Epithelial cell of esophagus (primary cell): ENCODE results near the gene COL15A1.

Experiments
- DNase-seq: peaks from one replicate; pipeline ENCODE4 v3.0.0; 2010; ENCODE audit warnings: low read depth
- H3K4me3 ChIP-seq: 2 replicates; pipeline ENCODE4 v1.5.1; 2011; ENCODE audit warnings: mild to moderate bottlenecking, low read length, control low read depth
- TF ChIP-seq, protein P1 (sequence below): IDR thresholded peaks from 2 replicates; pipeline ENCODE4 v1.5.1; 2011; ENCODE audit warnings: low read depth, mild to moderate bottlenecking, low read length, control low read depth, inconsistent platforms; ENCODE audit not compliant: insufficient read depth; ENCODE audit errors: missing control alignments

COL15A1 gene

DNA sequence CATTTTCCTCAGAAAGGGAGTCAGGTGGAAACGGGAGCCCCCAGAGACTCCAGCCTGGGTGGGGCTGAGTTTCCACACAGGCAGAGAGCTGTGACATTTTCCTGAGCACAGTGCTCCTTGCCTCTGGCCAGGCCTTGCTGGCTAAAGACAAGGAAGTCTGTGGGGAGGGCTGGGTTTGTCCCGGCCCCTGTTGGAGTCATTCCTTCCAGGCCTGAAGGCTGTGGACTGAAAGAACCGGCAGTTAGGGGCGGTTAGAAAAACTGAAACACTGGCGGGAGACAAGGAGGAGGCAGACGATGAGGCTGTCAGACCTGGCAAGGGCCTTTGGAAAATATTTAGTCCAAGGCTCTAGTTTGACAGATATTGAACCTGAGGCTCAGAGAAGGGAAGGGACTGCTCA is 29.9 kb downstream of the COL15A1 start:
- DNase-seq: no peak
- H3K4me3 ChIP-seq: no peak overlapping the region
- TF ChIP-seq, protein P1, sequence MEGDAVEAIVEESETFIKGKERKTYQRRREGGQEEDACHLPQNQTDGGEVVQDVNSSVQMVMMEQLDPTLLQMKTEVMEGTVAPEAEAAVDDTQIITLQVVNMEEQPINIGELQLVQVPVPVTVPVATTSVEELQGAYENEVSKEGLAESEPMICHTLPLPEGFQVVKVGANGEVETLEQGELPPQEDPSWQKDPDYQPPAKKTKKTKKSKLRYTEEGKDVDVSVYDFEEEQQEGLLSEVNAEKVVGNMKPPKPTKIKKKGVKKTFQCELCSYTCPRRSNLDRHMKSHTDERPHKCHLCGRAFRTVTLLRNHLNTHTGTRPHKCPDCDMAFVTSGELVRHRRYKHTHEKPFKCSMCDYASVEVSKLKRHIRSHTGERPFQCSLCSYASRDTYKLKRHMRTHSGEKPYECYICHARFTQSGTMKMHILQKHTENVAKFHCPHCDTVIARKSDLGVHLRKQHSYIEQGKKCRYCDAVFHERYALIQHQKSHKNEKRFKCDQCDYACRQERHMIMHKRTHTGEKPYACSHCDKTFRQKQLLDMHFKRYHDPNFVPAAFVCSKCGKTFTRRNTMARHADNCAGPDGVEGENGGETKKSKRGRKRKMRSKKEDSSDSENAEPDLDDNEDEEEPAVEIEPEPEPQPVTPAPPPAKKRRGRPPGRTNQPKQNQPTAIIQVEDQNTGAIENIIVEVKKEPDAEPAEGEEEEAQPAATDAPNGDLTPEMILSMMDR: no peak

DNA sequence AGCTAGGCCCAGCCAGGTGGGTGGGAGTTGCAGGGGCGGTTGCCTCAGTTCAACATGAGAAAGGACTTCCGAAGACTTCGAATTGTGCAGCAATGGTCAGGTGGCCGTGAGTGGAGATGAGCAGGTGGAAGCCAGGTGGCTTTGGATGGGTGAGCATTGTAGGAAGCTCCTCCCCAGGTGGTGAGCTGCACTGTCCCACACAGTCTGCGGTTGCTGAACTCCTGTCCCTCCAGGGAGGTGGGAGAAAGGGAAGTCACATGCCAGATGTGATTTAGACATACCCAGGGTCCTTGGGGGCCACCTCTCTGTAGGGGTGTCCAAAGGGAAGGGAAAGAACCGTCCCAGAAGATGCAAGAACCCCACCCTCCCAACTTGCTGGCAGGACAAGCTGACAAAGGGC is 30.4 kb downstream of the COL15A1 start:
- DNase-seq: no peak
- TF ChIP-seq, protein P1: no peak

DNA sequence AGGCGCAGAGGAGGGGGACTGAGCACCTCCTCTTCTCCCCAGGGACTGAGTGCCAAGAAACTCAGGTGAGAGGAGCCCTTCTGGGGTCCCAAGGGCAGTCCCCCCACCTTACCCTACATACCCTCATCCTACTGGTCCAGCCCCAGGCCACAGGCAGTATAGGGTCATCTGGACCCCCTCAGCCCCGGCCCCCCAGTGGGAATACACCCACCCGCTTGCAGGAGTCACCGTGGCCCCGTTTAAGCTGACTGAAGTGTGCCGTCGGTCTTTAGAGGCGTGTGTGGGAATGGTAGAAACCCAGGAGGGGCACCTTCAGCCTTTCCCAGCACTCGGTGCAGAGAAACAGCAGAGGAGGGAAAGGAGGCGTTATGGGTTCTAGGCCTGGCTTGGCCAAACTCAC is 30.8 kb downstream of the COL15A1 start:
- TF ChIP-seq, protein P1: no peak
- DNase-seq: no peak
- no peak overlapping the region for H3K4me3 ChIP-seq

More for the DNA sequence above, 30.4 kb downstream of the COL15A1 start:
- no peak overlapping the region for H3K4me3 ChIP-seq

DNA sequence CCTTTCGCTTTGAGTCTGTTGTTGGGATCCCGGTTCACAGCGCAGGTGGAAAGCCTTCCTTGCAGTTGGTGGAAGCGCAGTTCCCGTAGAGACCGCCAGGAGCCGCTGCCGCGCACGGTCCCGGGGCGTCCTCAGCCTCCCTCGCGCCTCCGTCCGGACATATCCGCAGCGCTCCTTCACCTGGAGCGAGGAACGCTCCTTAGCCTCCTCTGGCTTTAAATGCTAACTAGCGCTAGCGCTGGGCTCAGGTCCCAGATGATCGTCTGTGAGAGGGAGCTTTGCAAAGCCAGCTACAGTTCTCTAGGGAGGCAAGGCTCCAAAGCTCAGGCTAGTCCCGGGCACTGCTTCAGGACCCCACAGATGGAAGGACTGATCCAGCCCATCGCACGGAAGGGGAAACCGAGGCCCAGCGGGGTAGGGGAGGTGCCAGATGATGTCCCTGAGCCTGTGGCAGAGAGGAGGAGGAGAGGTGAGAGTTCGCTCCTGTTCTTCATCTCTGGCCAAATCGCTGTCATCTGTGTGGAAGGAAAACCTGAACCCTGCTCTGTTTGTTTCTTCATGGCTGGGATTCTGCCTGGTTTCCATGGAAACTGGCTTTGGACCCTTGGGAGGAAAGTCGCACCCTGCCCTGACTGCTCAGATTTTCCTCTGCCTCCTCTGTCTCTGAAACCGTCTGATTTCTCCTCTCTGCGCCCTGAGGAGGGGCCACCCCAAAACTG is 31.4 kb downstream of the COL15A1 start:
- H3K4me3 ChIP-seq: no peak overlapping the region
- TF ChIP-seq, protein P1: peak; percentile 99
- peak; percentile 74 for DNase-seq

DNA sequence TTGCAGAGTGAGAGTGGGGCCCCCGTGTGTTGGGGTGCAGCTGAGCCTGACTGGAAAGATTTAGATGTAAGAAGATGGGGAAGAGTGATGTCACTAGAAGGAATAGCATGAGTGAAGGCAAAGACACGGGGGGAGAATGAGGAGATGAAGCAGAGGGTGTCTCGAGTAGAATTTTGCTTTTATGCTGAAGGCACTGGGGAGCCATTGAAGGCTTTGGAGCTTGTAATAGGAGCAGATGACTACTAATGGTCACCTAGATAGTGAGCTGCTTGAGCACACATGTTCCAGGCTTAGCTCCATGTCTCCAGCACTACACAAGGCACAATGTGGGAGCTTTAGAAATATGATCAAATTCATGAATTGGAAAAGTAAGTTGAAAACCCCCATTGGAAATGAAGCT is 32.1 kb downstream of the COL15A1 start:
- H3K4me3 ChIP-seq: no peak overlapping the region
- DNase-seq: no peak
- TF ChIP-seq, protein P1: no peak

DNA sequence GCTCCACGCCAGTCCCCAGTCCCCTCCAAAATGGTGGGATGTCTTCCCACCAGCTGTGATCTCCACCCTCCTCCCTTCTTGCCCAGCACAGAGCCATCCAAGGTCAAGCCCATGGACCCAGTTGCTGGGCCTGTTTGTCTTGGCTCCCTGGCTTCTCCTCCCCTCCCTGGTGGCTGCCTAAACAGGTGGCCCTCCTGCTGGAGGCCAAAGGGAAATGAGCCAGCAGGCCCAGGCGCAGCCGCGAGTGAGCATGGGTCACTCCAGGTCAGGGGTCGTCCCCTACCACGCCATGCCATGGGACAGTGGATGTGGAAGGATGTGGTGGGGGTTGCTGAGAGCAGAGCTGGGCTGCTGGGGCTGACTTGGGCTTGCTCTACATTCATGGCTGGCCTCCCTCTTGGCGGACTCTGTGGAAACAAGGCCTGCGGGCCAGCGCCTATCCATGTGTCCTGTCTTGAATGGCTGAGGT is 33.6 kb downstream of the COL15A1 start:
- TF ChIP-seq, protein P1: no peak
- no peak for DNase-seq

DNA sequence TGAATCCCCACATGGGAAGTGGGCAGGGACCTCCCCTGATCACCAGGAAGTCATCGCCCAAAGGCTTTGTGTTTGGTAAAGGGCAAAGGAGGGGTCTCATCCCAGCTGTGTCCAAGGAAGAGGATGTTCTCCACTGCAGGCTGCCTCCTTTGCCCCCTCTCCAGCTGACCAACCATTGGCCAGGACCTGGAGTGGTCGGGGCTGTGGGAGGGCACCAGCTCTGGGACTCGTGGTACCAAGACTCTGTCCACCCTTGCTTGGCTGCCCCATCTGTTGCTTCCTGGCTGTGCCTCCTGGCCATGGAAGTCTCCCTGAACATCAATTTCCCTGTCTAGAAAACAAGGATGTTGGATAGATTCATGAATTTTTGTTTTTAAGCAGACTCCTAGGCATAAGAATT is 34.1 kb downstream of the COL15A1 start:
- no peak for DNase-seq
- no peak overlapping the region for H3K4me3 ChIP-seq
- TF ChIP-seq, protein P1: no peak

More for the DNA sequence above, 33.6 kb downstream of the COL15A1 start:
- no peak overlapping the region for H3K4me3 ChIP-seq
